C4-2B (cell line): Measurements from ENCODE around the gene RPS21.
A peak's percentile ranks its signal among the peaks of the same experiment; 100 is the strongest.

Source experiments
- H3K27ac ChIP-seq: fragments of 450-650 bp; 2 replicates; pipeline ENCODE4 v1.5.1; 2017
- ZFX ChIP-seq: fragments of 450-650 bp; IDR thresholded peaks from 2 replicates; pipeline ENCODE4 v1.6.1; 2017
- TF ChIP-seq, protein P1 (sequence below): fragments of 450-650 bp; conservative IDR thresholded peaks from 2 replicates; pipeline ENCODE4 v1.5.1; 2017; ENCODE audit warnings: mild to moderate bottlenecking

The RPS21 gene

DNA sequence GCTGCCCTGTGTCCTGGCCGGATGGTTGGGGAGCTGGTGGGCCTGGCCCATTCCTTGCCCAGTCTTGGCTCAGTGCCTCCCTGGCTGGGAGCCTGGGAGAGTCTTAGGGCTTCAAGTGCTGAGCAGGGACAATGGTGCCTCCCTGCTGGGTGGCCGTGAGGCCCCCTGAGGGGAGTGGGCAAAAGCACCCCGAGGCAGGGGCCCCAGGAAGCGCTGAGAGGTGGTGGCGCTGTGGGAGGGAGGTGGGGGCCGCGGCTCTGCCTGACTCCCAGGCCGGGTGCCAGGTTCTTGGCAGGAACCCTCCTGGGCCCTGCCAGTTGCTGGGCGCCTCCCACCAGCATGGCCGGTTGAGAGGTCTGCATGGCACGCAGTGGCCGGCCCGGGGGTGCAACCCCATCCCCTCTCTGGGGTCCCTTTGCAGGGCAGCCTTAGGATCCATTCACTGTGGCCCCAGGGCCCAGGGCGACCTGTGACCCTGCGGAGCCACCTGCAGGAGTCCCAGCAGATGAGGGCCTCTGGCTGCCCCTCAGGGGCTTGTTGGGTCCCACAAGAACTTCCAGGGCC, 9.2 kb upstream of the RPS21 start:
- TF ChIP-seq, protein P1, sequence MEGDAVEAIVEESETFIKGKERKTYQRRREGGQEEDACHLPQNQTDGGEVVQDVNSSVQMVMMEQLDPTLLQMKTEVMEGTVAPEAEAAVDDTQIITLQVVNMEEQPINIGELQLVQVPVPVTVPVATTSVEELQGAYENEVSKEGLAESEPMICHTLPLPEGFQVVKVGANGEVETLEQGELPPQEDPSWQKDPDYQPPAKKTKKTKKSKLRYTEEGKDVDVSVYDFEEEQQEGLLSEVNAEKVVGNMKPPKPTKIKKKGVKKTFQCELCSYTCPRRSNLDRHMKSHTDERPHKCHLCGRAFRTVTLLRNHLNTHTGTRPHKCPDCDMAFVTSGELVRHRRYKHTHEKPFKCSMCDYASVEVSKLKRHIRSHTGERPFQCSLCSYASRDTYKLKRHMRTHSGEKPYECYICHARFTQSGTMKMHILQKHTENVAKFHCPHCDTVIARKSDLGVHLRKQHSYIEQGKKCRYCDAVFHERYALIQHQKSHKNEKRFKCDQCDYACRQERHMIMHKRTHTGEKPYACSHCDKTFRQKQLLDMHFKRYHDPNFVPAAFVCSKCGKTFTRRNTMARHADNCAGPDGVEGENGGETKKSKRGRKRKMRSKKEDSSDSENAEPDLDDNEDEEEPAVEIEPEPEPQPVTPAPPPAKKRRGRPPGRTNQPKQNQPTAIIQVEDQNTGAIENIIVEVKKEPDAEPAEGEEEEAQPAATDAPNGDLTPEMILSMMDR: no peak
- TF ChIP-seq ZFX: no peak
- H3K27ac ChIP-seq: no peak overlapping the region

DNA sequence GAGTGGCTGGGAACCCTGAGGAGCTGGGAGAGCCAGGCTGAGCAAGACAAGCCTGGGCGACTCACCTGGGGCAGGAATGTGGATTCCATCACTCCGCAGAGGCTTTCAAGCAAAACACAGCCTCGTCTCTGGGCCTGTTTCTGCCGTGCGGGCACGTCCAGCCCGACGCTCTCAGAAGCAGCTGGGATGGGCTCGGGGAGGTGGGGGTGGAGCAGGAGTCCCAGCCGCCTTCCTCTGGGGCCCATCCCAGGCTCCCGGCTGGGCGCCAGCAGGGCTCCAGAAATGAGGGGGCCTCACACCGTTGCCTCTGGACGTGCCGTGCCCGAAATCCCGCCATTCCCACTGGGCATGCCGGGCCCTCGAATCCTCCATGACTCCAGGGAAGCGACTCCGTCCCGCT, 8.7 kb upstream of the RPS21 start:
- H3K27ac ChIP-seq: no peak overlapping the region
- TF ChIP-seq, protein P1: no peak
- TF ChIP-seq ZFX: no peak

GRCh38 chr20:62381202-62381797, 5.6 kb upstream of the RPS21 start:
- H3K27ac ChIP-seq: no peak overlapping the region
- TF ChIP-seq, protein P1: no peak
- no peak for TF ChIP-seq ZFX

DNA sequence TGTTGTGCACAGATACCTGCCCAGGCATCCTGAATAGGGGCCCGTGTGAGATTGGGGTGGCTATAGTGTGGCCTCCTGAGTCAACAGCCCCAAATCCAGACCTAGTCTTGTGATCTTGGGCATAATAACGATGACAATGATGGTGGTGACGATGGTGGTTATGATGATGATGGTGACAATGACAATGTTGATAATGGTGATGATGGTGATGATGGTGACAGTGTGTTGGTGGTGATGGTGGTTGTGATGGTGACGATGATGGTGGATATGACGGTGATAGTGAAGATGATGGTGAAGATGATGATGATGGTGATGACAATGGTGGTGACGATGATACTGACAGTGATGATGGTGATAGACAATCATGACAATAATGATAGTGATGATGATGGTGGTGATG, 5.1 kb upstream of the RPS21 start:
- no peak overlapping the region for H3K27ac ChIP-seq

GRCh38 chr20:62382306-62383198, 4.4 kb upstream of the RPS21 start:
- TF ChIP-seq ZFX: no peak
- TF ChIP-seq, protein P1: peak; percentile 95

More for the DNA sequence above, 5.1 kb upstream of the RPS21 start:
- no peak for TF ChIP-seq ZFX
- TF ChIP-seq, protein P1: no peak

DNA sequence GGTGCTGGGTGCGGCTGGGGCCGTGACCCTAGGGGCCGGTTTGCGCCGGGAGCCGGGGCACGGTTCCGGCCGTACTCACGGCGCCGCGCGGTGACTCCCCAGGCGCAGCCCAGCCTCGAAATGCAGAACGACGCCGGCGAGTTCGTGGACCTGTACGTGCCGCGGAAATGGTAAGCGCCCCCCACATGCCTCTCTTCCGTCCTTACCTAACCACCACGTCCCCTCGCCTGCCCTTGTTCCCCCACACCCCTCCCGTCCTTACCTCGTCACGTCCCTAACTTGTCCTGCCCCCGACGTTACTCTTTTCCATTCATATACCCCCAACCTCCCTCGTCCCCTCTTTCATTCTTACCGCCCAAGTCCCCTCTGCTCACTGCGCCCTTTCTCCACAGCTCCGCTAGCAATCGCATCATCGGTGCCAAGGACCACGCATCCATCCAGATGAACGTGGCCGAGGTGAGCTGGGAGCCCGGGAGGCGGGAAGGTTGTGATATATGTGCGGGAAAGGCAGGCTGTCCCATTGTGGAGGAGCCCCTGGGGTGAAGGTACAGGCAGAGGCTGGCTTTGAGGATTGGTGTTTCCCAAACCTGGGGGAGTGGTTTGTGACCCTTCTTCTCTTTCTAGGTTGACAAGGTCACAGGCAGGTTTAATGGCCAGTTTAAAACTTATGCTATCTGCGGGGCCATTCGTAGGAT, 463 bp downstream of the RPS21 start:
- TF ChIP-seq ZFX: no peak
- TF ChIP-seq, protein P1: no peak
- peak overlapping the region; percentile 95 for H3K27ac ChIP-seq

More at GRCh38 chr20:62382306-62383198, 4.4 kb upstream of the RPS21 start:
- no peak overlapping the region for H3K27ac ChIP-seq
